Measurements from ENCODE around the gene ITPRID1. TPM values are rescaled to one million over a fixed set of nuclear protein-coding genes. Genes with fewer than 3 reads are reported as not detected.

Gene ITPRID1
- total and polyA plus RNA-seq, 2 donors from 2014 or later = not detected

DNA sequence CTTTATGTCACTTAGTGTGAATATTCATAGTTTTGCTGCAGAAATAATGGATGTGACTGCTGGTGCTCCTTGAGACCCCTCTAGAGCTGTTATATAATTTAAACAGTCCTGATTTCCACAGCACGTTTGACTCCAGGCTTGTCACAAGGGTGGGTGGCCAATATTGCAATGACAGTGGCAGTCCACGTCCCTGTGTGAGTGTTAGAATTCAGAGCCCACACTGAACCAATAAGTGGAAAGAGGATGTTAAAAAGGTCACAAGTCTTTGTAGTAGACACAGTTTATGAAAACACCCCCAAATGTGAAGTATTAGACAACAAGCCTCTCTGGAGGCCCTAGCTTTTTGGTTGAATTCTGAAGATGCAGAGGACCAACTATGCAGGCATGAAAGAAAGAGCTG, 175.1 kb downstream of the ITPRID1 start:
- intact Hi-C loops (cut with DNase I) = no loop called here

DNA sequence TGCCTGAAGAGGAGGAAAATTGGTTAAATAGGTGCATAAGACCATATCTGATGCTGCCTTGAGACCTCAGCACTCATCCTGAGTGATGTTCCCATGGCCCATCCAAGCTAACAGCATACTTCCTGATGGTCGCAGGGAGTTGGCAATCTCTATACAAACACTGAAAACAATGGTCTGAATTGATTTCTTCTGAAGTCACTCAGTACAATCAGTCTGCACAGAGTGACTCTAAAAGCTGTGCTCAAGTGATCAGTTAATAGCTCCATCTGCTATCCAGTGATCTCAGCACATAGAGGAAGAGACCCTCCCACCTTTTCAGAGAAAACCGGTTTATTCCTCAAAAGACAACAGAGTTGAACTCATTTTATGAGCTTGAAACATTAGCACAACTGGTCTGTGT, 177.0 kb downstream of the ITPRID1 start:
- no peaks in the 10 kb centered on the region for H3K4me1 ChIP-seq (ENCODE audit: control insufficient read depth in 2 of 3, insufficient read depth in 2 of 3, low read depth in 1 of 3, low read length in 3 of 3)
- no peak overlapping the region for H3K4me3 ChIP-seq (ENCODE audit: low read length in 3 of 3)
- no peaks in the 10 kb centered on the region for H3K27me3 ChIP-seq (ENCODE audit: control insufficient read depth, insufficient read depth, low read length)
- H3K27ac ChIP-seq (ENCODE audit: low read depth in 2 of 2, low read length in 2 of 2) = no peak overlapping the region
- DNase-seq = no peak
- TF ChIP-seq, protein P1, sequence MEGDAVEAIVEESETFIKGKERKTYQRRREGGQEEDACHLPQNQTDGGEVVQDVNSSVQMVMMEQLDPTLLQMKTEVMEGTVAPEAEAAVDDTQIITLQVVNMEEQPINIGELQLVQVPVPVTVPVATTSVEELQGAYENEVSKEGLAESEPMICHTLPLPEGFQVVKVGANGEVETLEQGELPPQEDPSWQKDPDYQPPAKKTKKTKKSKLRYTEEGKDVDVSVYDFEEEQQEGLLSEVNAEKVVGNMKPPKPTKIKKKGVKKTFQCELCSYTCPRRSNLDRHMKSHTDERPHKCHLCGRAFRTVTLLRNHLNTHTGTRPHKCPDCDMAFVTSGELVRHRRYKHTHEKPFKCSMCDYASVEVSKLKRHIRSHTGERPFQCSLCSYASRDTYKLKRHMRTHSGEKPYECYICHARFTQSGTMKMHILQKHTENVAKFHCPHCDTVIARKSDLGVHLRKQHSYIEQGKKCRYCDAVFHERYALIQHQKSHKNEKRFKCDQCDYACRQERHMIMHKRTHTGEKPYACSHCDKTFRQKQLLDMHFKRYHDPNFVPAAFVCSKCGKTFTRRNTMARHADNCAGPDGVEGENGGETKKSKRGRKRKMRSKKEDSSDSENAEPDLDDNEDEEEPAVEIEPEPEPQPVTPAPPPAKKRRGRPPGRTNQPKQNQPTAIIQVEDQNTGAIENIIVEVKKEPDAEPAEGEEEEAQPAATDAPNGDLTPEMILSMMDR (IDR thresholded peaks at IDR 0.05; ENCODE audit: borderline replicate concordance, extremely low read depth, insufficient read depth) = no peak
- H3K9me3 ChIP-seq (ENCODE audit: control insufficient read depth in 2 of 3, insufficient read depth in 1 of 3, low read length in 3 of 3) = no peaks in the 10 kb centered on the region
- no peak for FAIRE-seq
- intact Hi-C loops (cut with DNase I) = no loop called here
- H3K9ac ChIP-seq (ENCODE audit: low read length in 3 of 3) = no peak overlapping the region
- no peaks in the 10 kb centered on the region for H3K36me3 ChIP-seq (ENCODE audit: control insufficient read depth in 2 of 3, insufficient read depth in 3 of 3, low read length in 3 of 3)

More for the DNA sequence above, 175.1 kb downstream of the ITPRID1 start:
- Histone ChIP-seq H3K27me3 (ENCODE audit: control insufficient read depth, insufficient read depth, low read length) (no peaks in the 10 kb centered on the region), H3K27ac (ENCODE audit: low read depth in 2 of 2, low read length in 2 of 2) (no peak overlapping the region), H3K4me1 (ENCODE audit: control insufficient read depth in 2 of 3, insufficient read depth in 2 of 3, low read depth in 1 of 3, low read length in 3 of 3) (no peaks in the 10 kb centered on the region), H3K4me3 (ENCODE audit: low read length in 3 of 3) (no peak overlapping the region), H3K9ac (ENCODE audit: low read length in 3 of 3) (no peak overlapping the region), H3K9me3 (ENCODE audit: control insufficient read depth in 2 of 3, insufficient read depth in 1 of 3, low read length in 3 of 3) (no peaks in the 10 kb centered on the region), H3K36me3 (ENCODE audit: control insufficient read depth in 2 of 3, insufficient read depth in 3 of 3, low read length in 3 of 3) (no peaks in the 10 kb centered on the region)
- TF ChIP-seq, protein P1 (IDR thresholded peaks at IDR 0.05; ENCODE audit: borderline replicate concordance, extremely low read depth, insufficient read depth) = no peak
- no peak for FAIRE-seq
- no peak for DNase-seq

DNA sequence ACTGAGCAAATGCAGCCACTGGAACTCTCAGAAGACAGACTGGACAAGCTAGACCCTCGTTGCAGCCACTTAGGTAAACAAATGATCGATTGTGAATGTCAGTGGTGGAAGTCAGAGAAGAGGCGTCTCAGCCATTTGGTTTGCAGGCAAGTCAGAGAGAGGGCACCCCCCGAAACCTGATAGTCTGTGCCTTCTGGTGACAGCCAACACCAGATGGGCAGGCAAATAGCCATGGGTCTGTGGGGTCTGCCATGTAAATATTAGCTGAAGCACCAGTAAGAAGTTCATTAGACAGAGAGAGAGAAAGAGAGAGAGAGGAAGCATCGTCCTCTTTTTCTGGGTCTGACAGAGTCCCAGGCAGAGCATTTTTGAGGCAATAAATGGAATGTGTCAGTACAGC, 178.6 kb downstream of the ITPRID1 start:
- FAIRE-seq = no peak
- DNase-seq = no peak
- H3K36me3 ChIP-seq (ENCODE audit: control insufficient read depth in 2 of 3, insufficient read depth in 3 of 3, low read length in 3 of 3) = no peaks in the 10 kb centered on the region
- TF ChIP-seq, protein P1 (IDR thresholded peaks at IDR 0.05; ENCODE audit: borderline replicate concordance, extremely low read depth, insufficient read depth) = no peak
- no peak overlapping the region for H3K9ac ChIP-seq (ENCODE audit: low read length in 3 of 3)
- intact Hi-C loops (cut with DNase I) = no loop called here
- H3K4me1 ChIP-seq (ENCODE audit: control insufficient read depth in 2 of 3, insufficient read depth in 2 of 3, low read depth in 1 of 3, low read length in 3 of 3) = no peaks in the 10 kb centered on the region
- no peaks in the 10 kb centered on the region for H3K9me3 ChIP-seq (ENCODE audit: control insufficient read depth in 2 of 3, insufficient read depth in 1 of 3, low read length in 3 of 3)
- no peak overlapping the region for H3K27ac ChIP-seq (ENCODE audit: low read depth in 2 of 2, low read length in 2 of 2)
- no peaks in the 10 kb centered on the region for H3K27me3 ChIP-seq (ENCODE audit: control insufficient read depth, insufficient read depth, low read length)
- H3K4me3 ChIP-seq (ENCODE audit: low read length in 3 of 3) = no peak overlapping the region

DNA sequence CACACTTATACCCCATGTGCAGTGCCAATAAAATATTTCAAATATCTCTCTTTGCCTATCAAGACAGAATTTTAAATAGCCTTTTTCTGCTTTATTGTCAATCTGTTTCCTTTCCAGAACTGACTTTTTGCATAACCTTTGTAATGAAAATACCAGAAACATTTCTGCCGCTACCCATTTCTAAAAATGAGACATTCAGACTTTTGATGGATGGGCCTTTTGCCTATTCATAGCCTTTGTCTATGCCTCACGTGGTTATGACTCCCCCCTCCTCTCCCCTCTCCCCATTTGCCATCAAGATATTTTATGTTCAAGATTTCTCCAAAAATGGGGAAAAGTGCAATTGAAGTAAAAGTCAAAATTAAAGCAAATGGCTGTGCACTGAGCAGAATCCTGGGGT, 179.0 kb downstream of the ITPRID1 start:
- no peaks in the 10 kb centered on the region for H3K27me3 ChIP-seq (ENCODE audit: control insufficient read depth, insufficient read depth, low read length)
- intact Hi-C loops (cut with DNase I) = no loop called here
- TF ChIP-seq, protein P1 (IDR thresholded peaks at IDR 0.05; ENCODE audit: borderline replicate concordance, extremely low read depth, insufficient read depth) = no peak
- H3K27ac ChIP-seq (ENCODE audit: low read depth in 2 of 2, low read length in 2 of 2) = no peak overlapping the region
- FAIRE-seq = no peak
- no peak overlapping the region for H3K9ac ChIP-seq (ENCODE audit: low read length in 3 of 3)
- H3K9me3 ChIP-seq (ENCODE audit: control insufficient read depth in 2 of 3, insufficient read depth in 1 of 3, low read length in 3 of 3) = no peaks in the 10 kb centered on the region
- H3K36me3 ChIP-seq (ENCODE audit: control insufficient read depth in 2 of 3, insufficient read depth in 3 of 3, low read length in 3 of 3) = no peaks in the 10 kb centered on the region
- DNase-seq = no peak
- no peak overlapping the region for H3K4me3 ChIP-seq (ENCODE audit: low read length in 3 of 3)
- no peaks in the 10 kb centered on the region for H3K4me1 ChIP-seq (ENCODE audit: control insufficient read depth in 2 of 3, insufficient read depth in 2 of 3, low read depth in 1 of 3, low read length in 3 of 3)
